IPS-18c (cell line): ENCODE measurements around the gene DIABLO.
"Not testable (repeated sequence)": the region's sequence is repeated elsewhere in the genome, so short reads cannot be mapped to it uniquely, and the experiment has no call there.

Source experiments
- H3K4me3 ChIP-seq: 2 replicates; pipeline ENCODE4 v1.7.0; 2013; ENCODE audit warnings: low read depth, mild to moderate bottlenecking, low read length, moderate library complexity; ENCODE audit not compliant: insufficient read depth
- H3K9me3 ChIP-seq: one replicate; pipeline ENCODE4 v1.6.1; 2013; ENCODE audit warnings: mild to moderate bottlenecking, low read length, moderate library complexity; ENCODE audit not compliant: control insufficient read depth, insufficient read depth

Gene DIABLO

GRCh38 chr12:122227341-122227740 lies 1.5 kb upstream of the DIABLO start:
- Histone ChIP-seq H3K4me3 (no peak overlapping the region), H3K9me3 (no peaks in the 10 kb centered on the region)

GRCh38 chr12:122226366-122227125 lies 694 bp upstream of the DIABLO start:
- Histone ChIP-seq H3K9me3 (no peaks in the 10 kb centered on the region), H3K4me3 (peak overlapping the region; percentile 31)

GRCh38 chr12:122216445-122216844 lies 9.4 kb downstream of the DIABLO start:
- no peak overlapping the region for H3K4me3 ChIP-seq
- H3K9me3 ChIP-seq = no peaks in the 10 kb centered on the region

- H3K9me3 ChIP-seq = no peaks in the 10 kb centered on the region
- H3K4me3 ChIP-seq = no peak overlapping the region
Measured at GRCh38 chr12:122215771-122216170, 10.1 kb downstream of the DIABLO start.

- Histone ChIP-seq H3K9me3 (no peaks in the 10 kb centered on the region), H3K4me3 (no peak overlapping the region)
Measured at GRCh38 chr12:122208073-122208820, 17.6 kb downstream of the DIABLO start.

GRCh38 chr12:122207391-122207790 lies 18.5 kb downstream of the DIABLO start:
- no peak overlapping the region for H3K4me3 ChIP-seq

GRCh38 chr12:122206976-122207375 lies 18.9 kb downstream of the DIABLO start:
- Histone ChIP-seq H3K9me3 (no peaks in the 10 kb centered on the region), H3K4me3 (no peak overlapping the region)

More at GRCh38 chr12:122207391-122207790, 18.5 kb downstream of the DIABLO start:
- no peaks in the 10 kb centered on the region for H3K9me3 ChIP-seq

GRCh38 chr12:122206111-122206881 lies 19.6 kb downstream of the DIABLO start:
- Histone ChIP-seq H3K9me3 (no peaks in the 10 kb centered on the region), H3K4me3 (no peak overlapping the region)

GRCh38 chr12:122205053-122205925 lies 20.6 kb downstream of the DIABLO start:
- no peak overlapping the region for H3K4me3 ChIP-seq

GRCh38 chr12:122204167-122205052 lies 21.4 kb downstream of the DIABLO start:
- peak overlapping the region; percentile 62 for H3K4me3 ChIP-seq
- no peaks in the 10 kb centered on the region for H3K9me3 ChIP-seq

More at GRCh38 chr12:122205053-122205925, 20.6 kb downstream of the DIABLO start:
- H3K9me3 ChIP-seq = no peaks in the 10 kb centered on the region

GRCh38 chr12:122203301-122204166 lies 22.3 kb downstream of the DIABLO start, which contains the start of gene B3GNT4:
Gene B3GNT4 (plus strand): TSS chr12:122203709. CDS start chr12:122204619, 910 bp downstream.
- H3K9me3 ChIP-seq = no peaks in the 10 kb centered on the region
- H3K4me3 ChIP-seq = peak within 1 kb of the TSS; percentile 62

GRCh38 chr12:122202811-122203210 lies 23.0 kb downstream of the DIABLO start:
- H3K9me3 ChIP-seq = not testable (repeated sequence)
- H3K4me3 ChIP-seq = peak overlapping the region; percentile 62

- Histone ChIP-seq H3K4me3 (no peak overlapping the region), H3K9me3 (no peaks in the 10 kb centered on the region)
Measured at GRCh38 chr12:122202017-122202416, 23.8 kb downstream of the DIABLO start.

- no peak overlapping the region for H3K4me3 ChIP-seq
- no peaks in the 10 kb centered on the region for H3K9me3 ChIP-seq
Measured at GRCh38 chr12:122201381-122201780, 24.5 kb downstream of the DIABLO start.

- Histone ChIP-seq H3K4me3 (no peak overlapping the region), H3K9me3 (no peaks in the 10 kb centered on the region)
Measured at GRCh38 chr12:122200541-122201175, 25.2 kb downstream of the DIABLO start.
